Left lobe of liver (tissue), 2 donors: ENCODE results near the gene RANBP10. TPM values are rescaled to one million over a fixed set of nuclear protein-coding genes. Genes with fewer than 3 reads are reported as not detected.
A peak's percentile ranks its signal among the peaks of the same experiment; 100 is the strongest.
"Not testable (repeated sequence)": the region's sequence is repeated elsewhere in the genome, so short reads cannot be mapped to it uniquely, and the experiment has no call there.

Experiments
- ATAC-seq: fragments of 200-7000 bp; cut with Tn5 transposase; one replicate; pipeline ENCODE4 v1.9.1; 2020; ENCODE audit warnings: mild to moderate bottlenecking, moderate library complexity
- DNase-seq: peaks from one replicate; pipeline ENCODE4 v3.0.0-alpha.2; 2020; ENCODE audit warnings: low spot score
- total RNA-seq: library from RNA; stranded (reverse); gene quantifications from one replicate; pipeline ENCODE4 v1.2.1, GENCODE V29; 2021
- donor health status: DM: no; HTN: no; CAD: no; lungs with moderate emphysema.
- donor health status: DM: no; HTN: yes; CAD: no.

Gene RANBP10
- total RNA-seq, 1 donor from 2014 or later: 35.6 TPM

DNA sequence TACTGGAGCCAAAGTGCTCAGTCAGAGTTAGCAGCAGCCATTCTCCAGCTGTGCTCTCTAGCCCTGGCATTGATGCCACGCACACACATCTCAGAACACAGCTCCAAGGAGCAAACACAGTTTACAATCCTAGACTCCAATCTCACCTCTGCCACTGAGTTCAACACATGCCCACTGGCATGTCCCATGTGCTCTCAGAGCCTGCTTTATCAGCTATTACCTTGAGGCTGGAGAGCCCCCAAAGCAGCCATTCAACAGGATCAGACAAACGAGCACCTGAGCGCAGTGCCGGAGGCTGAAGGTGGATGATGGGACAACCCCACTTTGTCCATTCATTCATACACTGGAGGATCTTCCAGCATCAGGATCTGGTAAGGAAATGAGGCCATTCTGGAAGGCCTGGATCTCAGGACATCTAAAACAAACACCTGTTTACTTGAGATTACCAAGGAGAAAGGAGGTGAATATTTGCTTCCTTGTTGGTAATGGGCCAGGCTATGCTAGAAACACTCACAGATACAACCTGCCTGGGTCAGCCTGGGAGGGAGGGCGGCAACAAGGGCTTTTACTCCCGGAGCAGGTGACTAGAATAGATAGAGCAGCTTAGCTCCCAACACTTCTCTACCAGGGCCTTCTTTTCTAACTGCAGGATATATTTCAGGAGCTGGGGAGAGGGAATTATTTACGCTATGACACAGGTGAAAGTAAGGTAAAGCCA is 25.4 kb downstream of the RANBP10 start:
- DNase-seq (no peak), ATAC-seq (peak; percentile 13)

- ATAC-seq: peak; percentile 67
- DNase-seq: peak; percentile 56
Observed at GRCh38 chr16:67779256-67780014, 26.9 kb downstream of the RANBP10 start.

GRCh38 chr16:67775273-67775672 is 31.1 kb downstream of the RANBP10 start:
- ATAC-seq: no peak
- DNase-seq: no peak

- peak; percentile 88 for DNase-seq
- peak; percentile 61 for ATAC-seq
Observed at GRCh38 chr16:67774457-67774853, 31.9 kb downstream of the RANBP10 start.

GRCh38 chr16:67773569-67774456 is 32.5 kb downstream of the RANBP10 start:
- ATAC-seq (peak; percentile 46), DNase-seq (peak; percentile 65)

- DNase-seq (peak; percentile 75), ATAC-seq (peak; percentile 37)
Observed at GRCh38 chr16:67773099-67773498, 33.3 kb downstream of the RANBP10 start.

GRCh38 chr16:67770346-67770991 is 35.9 kb downstream of the RANBP10 start:
- DNase-seq (peak; percentile 69), ATAC-seq (peak; percentile 42)

DNA sequence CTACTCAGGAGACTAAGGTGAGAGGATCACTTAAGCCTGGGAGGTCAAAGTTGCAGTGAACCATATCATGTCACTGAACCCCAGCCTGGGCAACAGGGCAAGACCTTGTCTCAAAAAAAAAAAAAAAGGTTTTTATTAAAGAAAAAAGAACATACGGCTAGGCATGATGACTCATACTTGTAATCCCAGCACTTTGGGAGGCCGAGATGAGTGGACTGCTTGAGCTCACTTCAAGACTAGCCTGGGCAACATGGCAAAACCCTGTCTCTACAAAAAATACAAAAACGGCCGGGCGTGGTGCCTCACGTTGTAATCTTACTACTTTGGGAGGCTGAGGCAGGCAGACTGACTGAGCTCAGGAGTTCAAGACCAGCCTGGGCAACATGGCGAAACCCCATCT is 38.4 kb downstream of the RANBP10 start:
- no peak for ATAC-seq
- no peak for DNase-seq

DNA sequence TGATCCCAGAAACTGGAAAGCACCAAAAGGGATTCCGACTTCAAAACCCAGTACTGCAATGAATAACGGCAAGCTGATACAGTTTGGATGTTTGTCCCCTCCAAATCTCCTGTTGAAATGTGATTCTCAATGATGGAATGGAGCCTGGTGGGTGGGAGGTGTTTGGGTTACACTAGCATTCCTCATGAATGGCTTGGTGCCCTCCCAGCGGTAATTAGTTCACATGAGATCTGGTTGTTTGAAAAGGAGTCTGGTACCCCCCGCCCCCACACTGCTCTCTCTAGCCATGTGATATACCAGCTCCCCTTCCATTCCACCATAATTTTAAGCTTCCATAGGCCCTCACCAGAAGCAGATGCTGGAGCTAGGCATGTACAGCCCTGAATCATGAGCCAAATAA is 40.1 kb downstream of the RANBP10 start:
- DNase-seq (no peak), ATAC-seq (no peak)

GRCh38 chr16:67764158-67764667 is 42.1 kb downstream of the RANBP10 start:
- no peak for ATAC-seq
- DNase-seq: no peak

DNA sequence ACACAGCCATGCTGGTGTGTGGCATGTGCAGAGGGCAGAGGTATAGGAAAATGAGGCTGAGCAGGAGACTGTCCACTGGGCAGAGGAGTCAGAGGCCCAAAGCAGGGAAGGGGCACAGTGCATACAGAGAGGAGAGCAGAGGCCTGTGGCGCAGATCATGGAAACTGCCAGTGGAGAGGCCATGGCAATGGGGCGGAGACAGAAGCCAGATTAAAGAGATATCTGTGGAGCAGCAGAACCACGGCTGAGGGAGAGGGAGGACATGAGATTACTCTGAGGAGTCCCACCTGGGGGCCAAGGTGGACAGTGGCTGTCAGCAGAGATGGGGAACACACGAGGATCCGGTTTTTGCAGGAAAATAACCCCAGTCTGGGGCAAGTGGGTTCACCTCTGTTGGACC is 43.3 kb downstream of the RANBP10 start:
- ATAC-seq: peak; percentile 3
- no peak for DNase-seq

- ATAC-seq (no peak), DNase-seq (no peak)
Observed at GRCh38 chr16:67762385-67762784, 44.0 kb downstream of the RANBP10 start.

- ATAC-seq: no peak
- DNase-seq: no peak
Observed at GRCh38 chr16:67761924-67762323, 44.4 kb downstream of the RANBP10 start.

GRCh38 chr16:67760956-67761230 is 45.5 kb downstream of the RANBP10 start:
- peak; percentile 3 for ATAC-seq

GRCh38 chr16:67760206-67760955 is 46.0 kb downstream of the RANBP10 start:
- peak; percentile 89 for DNase-seq
- peak; percentile 88 for ATAC-seq

More at GRCh38 chr16:67760956-67761230, 45.5 kb downstream of the RANBP10 start:
- no peak for DNase-seq

GRCh38 chr16:67758966-67759365 is 47.4 kb downstream of the RANBP10 start:
- no peak for DNase-seq

GRCh38 chr16:67758006-67758405 is 48.4 kb downstream of the RANBP10 start:
- DNase-seq: no peak
- no peak for ATAC-seq

More at GRCh38 chr16:67758966-67759365, 47.4 kb downstream of the RANBP10 start:
- no peak for ATAC-seq

DNA sequence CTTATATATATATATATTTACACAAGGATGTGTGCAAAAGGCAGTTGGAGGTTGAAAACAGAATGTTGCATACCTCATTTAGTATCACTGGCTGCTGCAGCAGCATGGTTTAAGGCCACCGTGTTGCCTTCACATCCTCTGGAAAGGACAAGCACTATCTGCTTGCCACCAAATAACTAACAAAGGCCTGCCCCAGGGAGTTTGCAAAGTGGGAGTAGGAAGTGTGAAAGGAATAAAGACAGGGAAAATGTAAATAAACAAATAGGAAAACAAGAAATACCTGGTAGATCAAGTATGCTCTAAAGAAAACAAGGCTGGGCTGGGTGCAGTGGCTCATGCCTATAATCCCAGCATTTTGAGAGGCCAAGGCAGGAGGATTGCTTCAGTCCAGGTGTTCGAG is 53.7 kb downstream of the RANBP10 start:
- DNase-seq (no peak), ATAC-seq (no peak)

GRCh38 chr16:67751331-67751730 is 55.0 kb downstream of the RANBP10 start:
- not testable (repeated sequence) for ATAC-seq, DNase-seq

DNA sequence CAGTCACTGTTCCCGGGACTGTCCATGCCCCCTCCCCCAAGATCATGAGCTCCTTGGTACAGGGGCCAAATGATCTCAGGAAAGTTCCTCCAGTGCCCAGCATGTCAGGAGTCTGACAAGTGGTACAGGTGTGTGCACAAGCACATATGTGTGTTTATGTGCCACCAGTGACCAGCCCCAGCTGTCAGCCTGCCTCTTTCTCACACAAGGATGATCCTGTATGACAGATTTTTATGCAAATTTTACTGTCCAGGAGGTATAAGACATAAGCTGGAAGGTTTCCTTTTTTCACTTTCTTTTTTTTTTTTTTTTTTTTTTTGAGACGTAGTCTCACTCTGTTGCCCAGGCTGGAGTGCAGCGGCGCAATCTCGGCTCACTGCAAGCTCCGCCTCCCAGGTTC is 55.9 kb downstream of the RANBP10 start:
- ATAC-seq: no peak
- no peak for DNase-seq
